ENCODE results near the gene AKAP5. TPM values are rescaled to one million over a fixed set of nuclear protein-coding genes. Genes with fewer than 3 reads are reported as not detected.

The AKAP5 gene
- total and polyA plus RNA-seq, 2 of the 8 experiments (the other 6 are each of a cell fraction or from before 2014, with no cell fraction given), result 0.50 to 3.8 TPM

DNA sequence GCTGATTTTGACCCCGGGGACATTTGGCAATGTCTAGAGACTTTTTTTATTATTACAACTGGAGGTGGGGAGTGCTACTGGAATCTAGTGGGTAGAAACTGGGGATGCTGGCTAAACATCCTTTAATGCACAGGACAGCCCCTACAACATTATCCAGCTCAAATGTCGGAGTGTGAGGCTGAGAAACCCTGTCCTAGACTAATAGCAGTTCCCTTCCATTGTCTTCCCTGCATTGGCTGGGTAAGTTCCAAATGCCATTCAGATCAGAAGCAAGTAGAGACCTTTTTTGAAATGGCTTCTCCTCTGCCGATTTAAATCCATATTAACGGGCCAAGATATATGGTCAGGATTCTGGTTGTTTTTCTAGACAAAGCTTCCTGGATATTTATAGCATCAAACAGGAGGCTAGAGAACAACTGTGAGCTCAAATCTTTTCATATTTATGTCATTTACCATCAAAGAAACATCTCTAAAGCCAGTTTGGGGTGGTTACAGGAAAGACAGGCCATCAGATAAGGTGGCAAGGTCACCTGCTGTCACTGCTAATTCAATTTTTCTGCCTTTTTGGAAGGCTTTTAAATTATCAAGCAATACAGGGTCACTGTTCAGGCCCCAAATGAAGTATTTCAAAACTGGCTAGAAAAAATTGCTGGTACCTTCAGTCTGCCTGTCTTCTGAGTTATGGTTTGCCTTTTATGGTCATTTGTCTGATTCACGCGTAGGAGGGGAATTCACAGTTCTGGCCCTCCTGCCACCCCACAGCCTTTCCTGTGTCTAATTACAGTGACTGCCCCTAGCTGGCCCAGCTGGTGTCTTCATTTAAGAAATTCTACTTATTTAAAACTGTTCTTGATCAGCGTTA lies 20.1 kb upstream of the AKAP5 start:
- WGBS, 2 experiments (ENCODE audit: extremely low coverage in 1 of 2, insufficient coverage in 1 of 2, insufficient read length in 1 of 2, insufficient replicate concordance in 2 of 2, low coverage in 1 of 2, low lambda C conversion rate in 2 of 2, missing lambda C conversion rate in 1 of 2), result 85% methylated on average over 7 of the region's 7 CpGs; no CpG with 5 or more reads in 1 of the 2 experiments
- H3K14ac ChIP-seq (ENCODE audit: insufficient read length), result no peak overlapping the region
- ChIA-PET CTCF (ENCODE audit: partially characterized antibody) (interaction anchor here (0.6 to 4.8 kb wide), 4 partner anchors 9 to 570 kb away, joined by 3 to 23 read pairs (median 3); no protein-coding TSS in a partner anchor), POLR2A (ENCODE audit: partially characterized antibody) (interaction anchor here (0.7 to 1.7 kb wide), 7 partner anchors 8 to 58 kb away, joined by 3 to 7 read pairs (median 4); no protein-coding TSS in a partner anchor)
- no peak overlapping the region for H3K4me3 ChIP-seq (ENCODE audit: extremely low read depth in 1 of 4, insufficient read depth in 2 of 4, low read depth in 3 of 4, low read length in 4 of 4)
- no peaks in the 10 kb centered on the region for H3K4me1 ChIP-seq (replicated peaks in 1 of 4; ENCODE audit: control insufficient read depth in 3 of 4, insufficient read depth in 4 of 4, low read length in 3 of 4)
- H3K27me3 ChIP-seq (replicated peaks in 1 of 4; ENCODE audit: control insufficient read depth in 3 of 4, extremely low read depth in 1 of 4, insufficient read depth in 3 of 4, low read length in 3 of 4), result no peaks in the 10 kb centered on the region
- H3K23ac ChIP-seq (ENCODE audit: insufficient read length), result no peak overlapping the region
- H3K56ac ChIP-seq (replicated peaks; ENCODE audit: insufficient read length, low read depth, low read length), result no peak overlapping the region
- H4K20me1 ChIP-seq (replicated peaks in 1 of 2; ENCODE audit: control insufficient read depth in 1 of 2, insufficient read depth in 2 of 2, low read length in 2 of 2), result peaks cover 0 to 1% of the 10 kb centered on the region in 2 experiments
- H2AFZ ChIP-seq (ENCODE audit: low read length), result no peak overlapping the region
- H2BK20ac ChIP-seq (ENCODE audit: low read length), result no peak overlapping the region
- H2BK12ac ChIP-seq (ENCODE audit: low read depth, low read length), result no peak overlapping the region
- H3K9me3 ChIP-seq (ENCODE audit: insufficient read depth in 2 of 2, low read depth in 1 of 2, low read length in 1 of 2), result no peaks in the 10 kb centered on the region
- H3K36me3 ChIP-seq (ENCODE audit: control insufficient read depth in 2 of 4, insufficient read depth in 4 of 4, low read length in 3 of 4), result peaks cover 39 to 87% (median 75%) of the 10 kb centered on the region in 4 experiments
- no peak overlapping the region for H3K9ac ChIP-seq (replicated peaks in 1 of 4; ENCODE audit: extremely low read depth in 1 of 4, low read depth in 3 of 4, low read length in 3 of 4)
- no peak overlapping the region for H4K91ac ChIP-seq (replicated peaks; ENCODE audit: insufficient read length, low read length)
- H3K27ac ChIP-seq (ENCODE audit: low read depth, low read length), result no peak overlapping the region
- no peaks in the 10 kb centered on the region for H3K79me2 ChIP-seq (ENCODE audit: control insufficient read depth in 1 of 2, insufficient read depth in 2 of 2, low read length in 2 of 2)
- H4K8ac ChIP-seq (ENCODE audit: extremely low read depth, insufficient read depth, low read length), result no peak overlapping the region
- DNase-seq (ENCODE audit: low read depth in 1 of 2, low spot score in 2 of 2) (no peak), FAIRE-seq (no peak)
- no peak overlapping the region for H3K4ac ChIP-seq (replicated peaks; ENCODE audit: insufficient read length, low read depth, low read length)
- H3K79me1 ChIP-seq (ENCODE audit: low read depth, low read length), result no peaks in the 10 kb centered on the region
- no peak overlapping the region for H3K18ac ChIP-seq (ENCODE audit: extremely low read depth, low read length)
- no peak overlapping the region for H2BK120ac ChIP-seq (replicated peaks; ENCODE audit: low read depth, low read length)
- no peak overlapping the region for H2BK5ac ChIP-seq (ENCODE audit: low read depth, low read length)
- no peak overlapping the region for H4K5ac ChIP-seq (ENCODE audit: insufficient read length, low read depth, low read length)
- H3K23me2 ChIP-seq (ENCODE audit: low read depth, low read length), result no peaks in the 10 kb centered on the region; the same call in 1 of the 2 replicates
- H3K4me2 ChIP-seq (ENCODE audit: insufficient read depth in 1 of 2, low read depth in 2 of 2, low read length in 2 of 2), result no peak overlapping the region
- H2AK5ac ChIP-seq (ENCODE audit: low read depth, low read length), result no peak overlapping the region
- 0 out of 2 replicates have a peak, but pooled peaks have one; percentile 45 for TF ChIP-seq SRF (IDR thresholded peaks at IDR 0.05; ENCODE audit: low read depth, low read length)
- TF ChIP-seq TCF12 (IDR thresholded peaks at IDR 0.05; ENCODE audit: low read depth, low read length), result no peak
- no peak overlapping the region for H2BK15ac ChIP-seq (ENCODE audit: low read length)
